Aorta (tissue), 5 donors: ENCODE results near the gene MYO9B. TPM values are rescaled to one million over a fixed set of nuclear protein-coding genes. Genes with fewer than 3 reads are reported as not detected.
A peak's percentile ranks its signal among the peaks of the same experiment; 100 is the strongest.

Experiments used
- ATAC-seq: fragments of 200-7000 bp; cut with Tn5 transposase; one replicate; pipeline ENCODE4 v1.9.1; 2022; ENCODE audit warnings: moderate library complexity; ENCODE audit not compliant: low FRiP score
- DNase-seq, 2 donors: peaks; one replicate each; pipeline ENCODE4 v3.0.0-alpha.2; 2020
- H3K27ac ChIP-seq, 2 donors: one replicate each; pipeline ENCODE4 v1.5.1; 2013; ENCODE audit warnings: low read length in 2 of 2, mild to moderate bottlenecking in 2 of 2, moderate library complexity in 2 of 2, control low read depth in 1 of 2, inconsistent platforms in 1 of 2, low read depth in 1 of 2
- H3K27me3 ChIP-seq, 2 donors: one replicate each; pipeline ENCODE4 v1.6.1; 2013; ENCODE audit warnings: control low read depth in 1 of 2, low read length in 1 of 2, mild to moderate bottlenecking in 1 of 2, moderate library complexity in 1 of 2; ENCODE audit not compliant: insufficient read depth in 2 of 2, control insufficient read depth in 1 of 2
- H3K36me3 ChIP-seq, 2 donors: one replicate each; pipeline ENCODE4 v1.6.1; 2013; ENCODE audit warnings: control low read depth in 1 of 2, low read length in 1 of 2, mild to moderate bottlenecking in 1 of 2; ENCODE audit not compliant: insufficient read depth in 2 of 2, control insufficient read depth in 1 of 2
- H3K4me1 ChIP-seq, 2 donors: one replicate each; pipeline ENCODE4 v1.6.1; 2013; ENCODE audit warnings: low read length in 2 of 2, control low read depth in 1 of 2, mild to moderate bottlenecking in 1 of 2, moderate library complexity in 1 of 2; ENCODE audit not compliant: insufficient read depth in 2 of 2, control insufficient read depth in 1 of 2
- H3K4me3 ChIP-seq, 2 donors: one replicate each; pipeline ENCODE4 v1.5.1; 2013; ENCODE audit warnings: low read length in 2 of 2, control low read depth in 1 of 2, mild to moderate bottlenecking in 1 of 2
- H3K9me3 ChIP-seq: one replicate; pipeline ENCODE4 v1.6.1; 2013; ENCODE audit warnings: mild to moderate bottlenecking, low read length; ENCODE audit not compliant: control insufficient read depth
- WGBS, 2 donors: extraction: QIAGEN DNeasy Blood & Tissue Kit; methylation state at CpG; one replicate each; pipeline ENCODE4 v1.1.7; 2013; 5-methylcytosine and 5-hydroxymethylcytosine counted together
- intact Hi-C, 2 donors: fragments of 100-400 bp; cut with DNase I; formaldehyde crosslinking; loops; one replicate each; pipeline versions ENCODE4 v1.14.2 to v1.15.0; 2022
- polyA plus RNA-seq, 2 donors: library from polyadenylated mRNA; stranded (reverse); fragments of 200-250 nt; gene quantifications; one replicate each; pipeline ENCODE4 v1.2.3, GENCODE V29; 2013
- total RNA-seq, 2 donors: library from RNA; stranded (reverse); fragmentation: NEBNext Ultra II Directional; extraction: Animal tissue kit (Norgen Biotek cat#: 25700); gene quantifications; one replicate each; pipeline ENCODE4 v1.2.1, GENCODE V29; 2021
- donor health status: healthy with polysubstance abuse.
- donor health status: Bipolar disorder and iron deficiency.
- donor health status: DM: no; HTN: no; CAD: no.
- donor health status: DM: no; HTN: no; CAD: no.
- donor health status: DM: yes; HTN: yes; CAD: no.

MYO9B gene
- total and polyA plus RNA-seq, 4 donors, result 34.3 to 183 (median 171) TPM

DNA sequence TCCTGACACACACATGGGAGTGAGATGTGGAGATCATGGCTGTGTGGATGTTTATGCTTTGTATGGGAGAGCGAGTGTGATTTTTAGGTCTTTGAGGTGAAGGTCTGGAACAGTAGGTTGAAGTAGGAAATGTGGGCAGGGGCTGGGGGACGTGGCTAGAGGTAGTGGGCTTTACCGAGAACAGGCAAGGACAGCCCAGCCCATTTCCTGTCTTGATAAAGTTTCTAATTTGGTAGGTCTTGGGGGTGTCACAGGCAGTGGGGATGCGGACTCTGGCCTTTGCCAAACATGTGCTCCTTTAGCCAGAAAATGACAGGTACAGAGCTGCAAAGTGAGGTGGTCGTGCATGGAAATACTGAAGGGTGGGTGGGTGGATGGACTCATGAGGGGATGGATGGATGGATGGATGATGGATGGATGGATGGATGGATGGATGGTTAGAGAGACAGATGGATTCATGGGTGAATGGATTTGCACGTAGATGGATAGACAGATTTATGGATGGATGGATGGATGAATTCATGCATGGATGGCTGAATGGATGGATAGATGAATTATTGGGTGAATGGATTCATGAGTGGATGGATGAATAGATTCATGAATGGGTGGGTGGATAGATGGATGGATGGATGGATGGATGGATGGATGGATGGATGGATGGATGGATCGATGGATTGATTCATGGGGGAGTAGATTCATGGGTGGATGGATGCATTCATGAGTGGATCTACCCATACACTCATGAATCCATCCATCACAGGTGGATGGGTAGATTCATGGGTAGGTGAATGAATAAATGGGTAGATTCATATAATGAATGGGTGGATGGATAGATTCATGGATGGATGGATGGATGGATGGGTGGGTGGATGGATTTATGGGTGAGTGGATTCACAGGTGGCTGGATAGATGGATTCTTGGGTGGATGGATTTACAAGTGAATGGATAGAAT, 70.2 kb downstream of the MYO9B start:
- peaks cover 0 to 3% of the 10 kb centered on the region in 2 donors for H3K4me1 ChIP-seq
- H3K27me3 ChIP-seq, result no peaks in the 10 kb centered on the region
- intact Hi-C loops, result loop anchor here in 1 of 2 donors (2.0 kb wide), 1 partner anchor 71 kb away; the partner anchor contains the start of genes HAUS8 and MYO9B
- H3K4me3 ChIP-seq, result no peak overlapping the region
- no peaks in the 10 kb centered on the region for H3K9me3 ChIP-seq
- H3K36me3 ChIP-seq, result peaks cover 0 to 5% of the 10 kb centered on the region in 2 donors
- no peak for ATAC-seq
- no peak for DNase-seq
- H3K27ac ChIP-seq, result peak overlapping the region in 1 of 2 donors; percentile 92
- 75 to 76% methylated on average over 7 of the region's 7 CpGs for WGBS, 2 donors

DNA sequence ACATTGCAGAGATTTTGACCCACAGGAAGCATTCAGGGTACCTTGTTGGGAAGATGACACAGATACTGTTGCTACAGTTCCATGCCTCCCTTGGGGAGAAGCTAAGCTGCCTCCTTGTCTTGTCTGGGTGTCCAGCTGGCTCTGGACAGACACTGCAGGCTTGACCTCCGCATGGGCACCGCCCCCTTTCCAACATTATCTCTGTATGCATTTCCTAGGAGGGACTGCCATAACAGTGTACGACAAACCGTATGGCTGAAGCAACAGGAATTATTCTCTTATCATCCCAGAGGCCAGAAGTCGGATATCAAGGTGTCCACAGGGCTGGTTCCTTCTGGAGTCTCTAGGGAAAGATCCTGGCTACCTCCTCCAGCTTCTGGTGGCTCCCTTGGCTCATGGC, 72.6 kb downstream of the MYO9B start:
- Histone ChIP-seq H3K27ac (no peak overlapping the region), H3K36me3 (peaks cover 3 to 5% of the 10 kb centered on the region in 2 donors), H3K4me1 (peaks cover 0 to 3% of the 10 kb centered on the region in 2 donors), H3K4me3 (no peak overlapping the region), H3K9me3 (no peaks in the 10 kb centered on the region), H3K27me3 (no peaks in the 10 kb centered on the region)
- DNase-seq (no peak), ATAC-seq (no peak)
- intact Hi-C loops, result no loop called here
- 86 to 89% methylated on average over 5 of the region's 5 CpGs for WGBS, 2 donors

GRCh38 chr19:17149393-17150135, 74.0 kb downstream of the MYO9B start:
- Histone ChIP-seq H3K4me3 (no peak overlapping the region), H3K4me1 (peaks cover 0 to 2% of the 10 kb centered on the region in 2 donors), H3K9me3 (no peaks in the 10 kb centered on the region), H3K27me3 (no peaks in the 10 kb centered on the region), H3K27ac (no peak overlapping the region), H3K36me3 (peaks cover 6 to 9% of the 10 kb centered on the region in 2 donors)
- ATAC-seq (no peak), DNase-seq (no peak)
- intact Hi-C loops, result no loop called here
- WGBS, 2 donors, result 78 to 80% methylated on average over 13 of the region's 13 CpGs

GRCh38 chr19:17153996-17154395, 78.4 kb downstream of the MYO9B start:
- WGBS, 2 donors, result 91 to 92% methylated on average over 10 of the region's 10 CpGs
- Histone ChIP-seq H3K27me3 (no peaks in the 10 kb centered on the region), H3K4me3 (no peak overlapping the region), H3K36me3 (peaks cover 3 to 7% of the 10 kb centered on the region in 2 donors), H3K9me3 (no peaks in the 10 kb centered on the region), H3K4me1 (no peaks in the 10 kb centered on the region), H3K27ac (no peak overlapping the region)
- ATAC-seq (no peak), DNase-seq (no peak)
- intact Hi-C loops, result no loop called here

DNA sequence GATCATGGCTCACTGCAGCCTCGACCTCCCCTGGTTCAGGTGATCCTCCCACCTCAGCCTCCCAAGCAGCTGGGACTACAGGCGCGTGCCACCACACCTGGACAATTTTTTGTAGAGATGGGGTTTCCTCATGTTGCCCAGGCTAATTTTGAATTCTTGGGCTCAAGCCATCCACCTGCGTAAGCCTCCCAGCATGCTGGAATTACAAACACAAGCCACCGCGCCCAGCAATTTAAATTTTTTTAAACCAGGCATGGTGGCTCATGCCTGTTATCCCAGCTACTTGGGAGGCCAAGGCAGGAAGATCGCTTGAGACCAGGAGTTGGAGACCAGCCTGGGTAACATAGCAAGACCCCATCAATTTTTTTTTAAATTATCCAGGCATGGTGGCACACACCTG, 79.7 kb downstream of the MYO9B start:
- DNase-seq (no peak), ATAC-seq (no peak)
- no peaks in the 10 kb centered on the region for H3K4me1 ChIP-seq
- intact Hi-C loops, result no loop called here
- H3K4me3 ChIP-seq, result no peak overlapping the region
- whole genome bisulfite sequencing, 2 donors, result 95 to 97% methylated on average over 7 of the region's 7 CpGs
- no peaks in the 10 kb centered on the region for H3K27me3 ChIP-seq
- H3K27ac ChIP-seq, result no peak overlapping the region
- H3K36me3 ChIP-seq, result peaks cover 3 to 12% of the 10 kb centered on the region in 2 donors
- H3K9me3 ChIP-seq, result no peaks in the 10 kb centered on the region

DNA sequence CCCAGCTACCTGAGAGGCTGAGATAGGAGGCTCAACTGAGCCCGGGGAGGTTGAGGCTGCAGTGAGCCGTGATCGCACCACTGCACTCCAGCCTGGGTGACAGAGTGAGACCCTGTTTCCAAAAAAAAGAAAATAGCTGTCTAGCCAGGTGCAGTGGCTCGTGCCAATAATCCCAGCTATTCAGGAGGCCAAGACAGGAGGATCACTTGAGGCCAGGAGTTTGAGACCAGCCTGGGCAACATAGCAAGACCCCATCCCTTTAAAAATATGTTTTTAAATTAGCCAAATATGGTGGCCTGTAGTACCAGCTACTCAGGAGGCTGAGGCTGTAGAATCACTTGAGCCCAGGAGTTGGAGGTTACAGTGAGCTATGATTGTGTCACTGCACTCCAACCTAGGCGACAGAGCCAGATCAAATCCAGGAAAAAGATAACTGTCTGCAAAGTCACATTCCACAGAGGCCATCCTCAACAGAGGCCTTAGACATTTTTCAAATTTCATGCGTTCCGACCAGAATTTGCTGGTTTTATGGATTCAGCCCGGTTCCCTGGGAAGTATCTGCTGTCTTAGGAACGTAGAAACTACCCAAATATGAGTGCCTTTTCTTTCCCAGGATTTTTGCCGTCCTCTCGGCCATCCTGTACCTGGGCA, 80.8 kb downstream of the MYO9B start:
- H3K4me3 ChIP-seq, result no peak overlapping the region
- no peaks in the 10 kb centered on the region for H3K4me1 ChIP-seq
- H3K27ac ChIP-seq, result no peak overlapping the region
- peaks cover 3 to 14% of the 10 kb centered on the region in 2 donors for H3K36me3 ChIP-seq
- no peak for ATAC-seq
- no peaks in the 10 kb centered on the region for H3K9me3 ChIP-seq
- WGBS, 2 donors, result 91 to 93% methylated on average over 11 of the region's 11 CpGs
- intact Hi-C loops, result no loop called here
- no peak for DNase-seq
- H3K27me3 ChIP-seq, result no peaks in the 10 kb centered on the region

GRCh38 chr19:17156947-17157302, 81.3 kb downstream of the MYO9B start:
- 89 to 91% methylated on average over 12 of the region's 12 CpGs for WGBS, 2 donors

GRCh38 chr19:17158584-17158983, 83.0 kb downstream of the MYO9B start:
- Histone ChIP-seq H3K27me3 (no peaks in the 10 kb centered on the region), H3K4me3 (no peak overlapping the region), H3K36me3 (peaks cover 3 to 18% of the 10 kb centered on the region in 2 donors), H3K27ac (no peak overlapping the region), H3K4me1 (no peaks in the 10 kb centered on the region), H3K9me3 (no peaks in the 10 kb centered on the region)
- DNase-seq (no peak), ATAC-seq (no peak)
- 95% methylated on average over 15 of the region's 15 CpGs for WGBS, 2 donors
- intact Hi-C loops, result no loop called here

More at GRCh38 chr19:17156947-17157302, 81.3 kb downstream of the MYO9B start:
- ATAC-seq (no peak), DNase-seq (no peak)
- H3K4me3 ChIP-seq, result no peak overlapping the region
- H3K36me3 ChIP-seq, result peaks cover 3 to 14% of the 10 kb centered on the region in 2 donors
- intact Hi-C loops, result no loop called here
- H3K27ac ChIP-seq, result no peak overlapping the region
- H3K27me3 ChIP-seq, result no peaks in the 10 kb centered on the region
- H3K4me1 ChIP-seq, result no peaks in the 10 kb centered on the region
- no peaks in the 10 kb centered on the region for H3K9me3 ChIP-seq
